ENCODE measurements around the gene VSTM4. TPM values are rescaled to one million over a fixed set of nuclear protein-coding genes. Genes with fewer than 3 reads are reported as not detected.

VSTM4 gene
- total RNA-seq, 2 experiments from 2014 or later = not detected

DNA sequence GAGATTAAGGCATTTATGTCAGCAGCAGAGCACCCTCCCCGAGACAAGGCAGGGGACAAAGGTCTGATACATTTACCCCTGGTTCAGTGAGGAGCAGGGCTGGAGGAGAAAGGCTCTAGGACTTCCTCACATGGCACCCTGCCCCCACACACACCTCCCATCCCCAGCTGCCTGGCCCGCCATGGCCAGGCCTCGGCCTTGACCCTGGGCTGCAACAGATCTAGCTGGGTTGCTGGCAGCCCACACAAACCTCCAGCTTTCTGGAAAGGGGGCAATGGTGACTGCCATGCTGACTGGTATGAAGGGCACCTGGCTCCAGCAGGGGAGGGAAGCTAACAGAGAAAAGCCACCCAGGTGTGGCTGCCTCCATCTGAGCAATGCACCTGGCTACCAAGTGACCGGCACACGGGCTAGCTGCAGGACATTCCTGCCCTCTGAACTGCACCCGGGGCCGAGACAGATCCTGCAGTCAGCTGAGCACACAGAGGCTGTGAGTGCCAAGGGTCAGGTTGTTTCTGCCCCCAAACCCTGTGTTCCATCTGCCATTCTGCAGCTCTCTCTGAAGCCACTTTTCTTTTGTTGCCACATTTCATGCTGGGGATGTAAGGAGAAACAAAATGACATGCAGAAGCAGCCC, 89.9 kb downstream of the VSTM4 start:
- Histone ChIP-seq H3K4me1 (ENCODE audit: insufficient read depth, low read length, poor library complexity, severe bottlenecking) (peaks cover 12% of the 10 kb centered on the region), H4K20me1 (ENCODE audit: insufficient read depth, low read length) (no peaks in the 10 kb centered on the region), H3K4me2 (ENCODE audit: low read length) (no peak overlapping the region), H2AFZ (ENCODE audit: low read length) (no peak overlapping the region), H3K36me3 (ENCODE audit: insufficient read depth, low read length) (no peaks in the 10 kb centered on the region), H3K9me3 (ENCODE audit: low read length) (no peaks in the 10 kb centered on the region), H3K9me2 (ENCODE audit: insufficient read depth, low read length) (no peaks in the 10 kb centered on the region), H3K79me2 (ENCODE audit: insufficient read depth, low read depth, low read length) (no peaks in the 10 kb centered on the region), H3K27ac (ENCODE audit: low read depth, low read length, poor library complexity, severe bottlenecking) (no peak overlapping the region), H3K4me3 (ENCODE audit: low read depth, low read length, poor library complexity, severe bottlenecking) (no peak overlapping the region)
- TF ChIP-seq, protein P1, sequence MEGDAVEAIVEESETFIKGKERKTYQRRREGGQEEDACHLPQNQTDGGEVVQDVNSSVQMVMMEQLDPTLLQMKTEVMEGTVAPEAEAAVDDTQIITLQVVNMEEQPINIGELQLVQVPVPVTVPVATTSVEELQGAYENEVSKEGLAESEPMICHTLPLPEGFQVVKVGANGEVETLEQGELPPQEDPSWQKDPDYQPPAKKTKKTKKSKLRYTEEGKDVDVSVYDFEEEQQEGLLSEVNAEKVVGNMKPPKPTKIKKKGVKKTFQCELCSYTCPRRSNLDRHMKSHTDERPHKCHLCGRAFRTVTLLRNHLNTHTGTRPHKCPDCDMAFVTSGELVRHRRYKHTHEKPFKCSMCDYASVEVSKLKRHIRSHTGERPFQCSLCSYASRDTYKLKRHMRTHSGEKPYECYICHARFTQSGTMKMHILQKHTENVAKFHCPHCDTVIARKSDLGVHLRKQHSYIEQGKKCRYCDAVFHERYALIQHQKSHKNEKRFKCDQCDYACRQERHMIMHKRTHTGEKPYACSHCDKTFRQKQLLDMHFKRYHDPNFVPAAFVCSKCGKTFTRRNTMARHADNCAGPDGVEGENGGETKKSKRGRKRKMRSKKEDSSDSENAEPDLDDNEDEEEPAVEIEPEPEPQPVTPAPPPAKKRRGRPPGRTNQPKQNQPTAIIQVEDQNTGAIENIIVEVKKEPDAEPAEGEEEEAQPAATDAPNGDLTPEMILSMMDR (conservative IDR thresholded peaks at IDR 0.05; ENCODE audit: low read length) = no peak
- TF ChIP-seq EZH2phosphoT487 (IDR thresholded peaks at IDR 0.05; ENCODE audit: borderline replicate concordance, low read depth, low read length) = no peak
- intact Hi-C loops (cut with micrococcal nuclease; ENCODE audit: unreplicated experiment) = no loop called here
- CTCF ChIA-PET (ENCODE audit: unreplicated experiment) = no interaction called here
- BruUV-seq (replicated peaks) = no TSS peak
- DNase-seq (ENCODE audit: low spot score) = no peak
- POLR2A ChIA-PET = interaction anchor here (0.7 kb wide), 1 partner anchor 28 kb away, joined by 3 read pairs; no protein-coding TSS in a partner anchor

DNA sequence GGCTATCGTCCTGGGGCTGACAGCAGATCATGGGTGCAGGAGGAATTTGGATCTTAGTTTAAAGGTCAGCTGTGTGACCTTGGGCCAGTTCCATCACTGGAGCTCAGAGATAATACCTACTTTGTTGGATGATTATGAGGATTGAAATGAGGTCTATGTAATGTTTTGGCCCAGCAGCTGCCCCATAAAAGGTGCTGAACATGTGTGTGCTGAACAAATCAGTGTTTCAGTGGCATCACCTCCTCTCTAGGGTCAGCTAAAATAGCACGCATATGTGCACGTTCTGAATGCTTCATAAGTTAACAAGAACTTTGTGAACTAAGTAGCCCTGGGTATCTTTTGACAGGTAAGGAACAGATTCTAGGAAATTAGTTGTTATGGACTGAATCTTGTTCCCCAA, 90.8 kb downstream of the VSTM4 start:
- Histone ChIP-seq H3K9me2 (ENCODE audit: insufficient read depth, low read length) (no peaks in the 10 kb centered on the region), H3K4me2 (ENCODE audit: low read length) (no peak overlapping the region), H3K4me3 (ENCODE audit: low read depth, low read length, poor library complexity, severe bottlenecking) (no peak overlapping the region), H3K79me2 (ENCODE audit: insufficient read depth, low read depth, low read length) (no peaks in the 10 kb centered on the region), H3K36me3 (ENCODE audit: insufficient read depth, low read length) (no peaks in the 10 kb centered on the region), H3K9me3 (ENCODE audit: low read length) (no peaks in the 10 kb centered on the region), H2AFZ (ENCODE audit: low read length) (no peak overlapping the region; the same call in 1 of the 2 replicates), H4K20me1 (ENCODE audit: insufficient read depth, low read length) (no peaks in the 10 kb centered on the region), H3K27ac (ENCODE audit: low read depth, low read length, poor library complexity, severe bottlenecking) (no peak overlapping the region), H3K4me1 (ENCODE audit: insufficient read depth, low read length, poor library complexity, severe bottlenecking) (peaks cover 12% of the 10 kb centered on the region)
- no peak for TF ChIP-seq EZH2phosphoT487 (IDR thresholded peaks at IDR 0.05; ENCODE audit: borderline replicate concordance, low read depth, low read length)
- TF ChIP-seq, protein P1 (conservative IDR thresholded peaks at IDR 0.05; ENCODE audit: low read length) = no peak
- intact Hi-C loops (cut with micrococcal nuclease; ENCODE audit: unreplicated experiment) = no loop called here
- ChIA-PET CTCF (ENCODE audit: unreplicated experiment) (interaction anchor here (0.6 kb wide), 1 partner anchor 369 kb away, joined by 3 read pairs; no protein-coding TSS in a partner anchor), POLR2A (interaction anchor here (0.6 kb wide), 1 partner anchor 1221 kb away, joined by 6 read pairs; no protein-coding TSS in a partner anchor)
- BruUV-seq (replicated peaks) = no TSS peak
- no peak for DNase-seq (ENCODE audit: low spot score)

DNA sequence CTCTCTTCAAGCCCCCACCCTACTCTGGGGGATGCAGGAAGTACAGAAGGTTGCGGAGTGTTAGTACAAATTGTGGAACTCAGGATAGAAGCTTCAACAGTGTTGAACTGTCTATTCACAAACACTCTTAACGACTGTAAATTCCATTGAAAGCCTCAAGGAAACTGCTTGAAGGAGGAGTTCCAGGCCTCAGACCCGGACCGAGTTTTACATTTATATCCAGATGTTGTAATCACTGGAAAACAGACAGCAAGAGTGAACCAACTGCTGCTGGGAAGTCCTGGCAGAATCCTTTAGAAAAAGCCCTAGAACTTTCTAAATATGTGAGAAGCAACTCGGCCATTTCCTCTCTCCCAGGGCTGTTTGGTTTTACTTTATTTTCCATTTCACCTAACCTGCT, 91.6 kb downstream of the VSTM4 start:
- ChIA-PET CTCF (ENCODE audit: unreplicated experiment) (no interaction called here), POLR2A (interaction anchor here (0.6 kb wide), 1 partner anchor 233 kb away, joined by 4 read pairs; no protein-coding TSS in a partner anchor)
- Histone ChIP-seq H3K9me3 (ENCODE audit: low read length) (no peaks in the 10 kb centered on the region), H3K27ac (ENCODE audit: low read depth, low read length, poor library complexity, severe bottlenecking) (no peak overlapping the region), H2AFZ (ENCODE audit: low read length) (peak overlapping the region; percentile 20; the same call in 1 of the 2 replicates), H3K4me1 (ENCODE audit: insufficient read depth, low read length, poor library complexity, severe bottlenecking) (peaks cover 12% of the 10 kb centered on the region), H3K9me2 (ENCODE audit: insufficient read depth, low read length) (no peaks in the 10 kb centered on the region), H3K4me3 (ENCODE audit: low read depth, low read length, poor library complexity, severe bottlenecking) (no peak overlapping the region), H3K4me2 (ENCODE audit: low read length) (no peak overlapping the region), H3K36me3 (ENCODE audit: insufficient read depth, low read length) (no peaks in the 10 kb centered on the region), H4K20me1 (ENCODE audit: insufficient read depth, low read length) (no peaks in the 10 kb centered on the region), H3K79me2 (ENCODE audit: insufficient read depth, low read depth, low read length) (no peaks in the 10 kb centered on the region)
- TF ChIP-seq, protein P1 (conservative IDR thresholded peaks at IDR 0.05; ENCODE audit: low read length) = no peak
- TF ChIP-seq EZH2phosphoT487 (IDR thresholded peaks at IDR 0.05; ENCODE audit: borderline replicate concordance, low read depth, low read length) = no peak
- intact Hi-C loops (cut with micrococcal nuclease; ENCODE audit: unreplicated experiment) = no loop called here
- DNase-seq (ENCODE audit: low spot score) = no peak
- BruUV-seq (replicated peaks) = no TSS peak
